Common myeloid progenitor, CD34-positive (primary cell): ENCODE measurements around the gene CLIC6.

Experiments used
- CTCF ChIA-PET: fragments of 350-600 bp; sonication (Branson Sonifier 250); formaldehyde crosslinking; loops from one replicate; lab custom pipeline; 2021; ENCODE audit warnings: antibody characterized with exemption; lab: Charles Lee
- POLR2A ChIA-PET: fragments of 350-600 bp; sonication (Branson Sonifier 250); formaldehyde crosslinking; loops from one replicate; lab custom pipeline; 2021; ENCODE audit warnings: antibody characterized with exemption; lab: Charles Lee
- DNase-seq, 3 donors: peaks; one replicate each; pipeline versions ENCODE4 v3.0.0 to v3.0.0-alpha.2; 2013
- H3K27ac ChIP-seq, 2 experiments: 1 replicate in 1 of 2; 2 replicates in 1 of 2; pipeline ENCODE4 v1.7.0; 2013; ENCODE audit warnings: inconsistent platforms in 2 of 2, low read length in 2 of 2, mild to moderate bottlenecking in 2 of 2, low read depth in 1 of 2, moderate library complexity in 1 of 2; ENCODE audit not compliant: severe bottlenecking in 2 of 2, insufficient read depth in 1 of 2, poor library complexity in 1 of 2
- H3K27me3 ChIP-seq, 5 experiments: replicated peaks in 2 of 5; 1 replicate in 3 of 5; 2 replicates in 2 of 5; pipeline versions ENCODE4 v1.6.1 to v1.7.0; 2013; ENCODE audit warnings: low read length in 4 of 5, mild to moderate bottlenecking in 2 of 5, moderate library complexity in 2 of 5, inconsistent platforms in 1 of 5; ENCODE audit not compliant: insufficient read depth in 5 of 5, control insufficient read depth in 4 of 5
- H3K36me3 ChIP-seq, 4 experiments: 1 replicate in 2 of 4; 2 replicates in 2 of 4; pipeline versions ENCODE4 v1.6.1 to v1.7.0; 2013; ENCODE audit warnings: low read length in 3 of 4, control low read depth in 1 of 4, mild to moderate bottlenecking in 1 of 4; ENCODE audit not compliant: control insufficient read depth in 4 of 4, insufficient read depth in 4 of 4
- H3K4me1 ChIP-seq, 4 experiments: 1 replicate in 3 of 4; 2 replicates in 1 of 4; pipeline versions ENCODE4 v1.6.1 to v1.7.1; 2013; ENCODE audit warnings: low read length in 3 of 4, mild to moderate bottlenecking in 3 of 4, control low read depth in 1 of 4, inconsistent platforms in 1 of 4, moderate library complexity in 1 of 4; ENCODE audit not compliant: control insufficient read depth in 4 of 4, insufficient read depth in 4 of 4; ENCODE audit errors: control extremely low read depth in 1 of 4
- H3K4me3 ChIP-seq, 7 experiments: 1 replicate in 4 of 7; 2 replicates in 3 of 7; pipeline versions ENCODE4 v1.5.1 to v1.7.0; 2013; ENCODE audit warnings: mild to moderate bottlenecking in 7 of 7, low read length in 6 of 7, moderate library complexity in 6 of 7, inconsistent platforms in 2 of 7, low read depth in 2 of 7, control low read depth in 1 of 7; ENCODE audit not compliant: insufficient read depth in 4 of 7, control insufficient read depth in 1 of 7; ENCODE audit errors: extremely low read depth in 1 of 7
- H3K9me3 ChIP-seq, 5 experiments: 1 replicate in 4 of 5; 2 replicates in 1 of 5; pipeline versions ENCODE4 v1.6.1 to v1.7.1; 2013; ENCODE audit warnings: low read length in 4 of 5, mild to moderate bottlenecking in 2 of 5, inconsistent platforms in 1 of 5, low read depth in 1 of 5, moderate library complexity in 1 of 5; ENCODE audit not compliant: control insufficient read depth in 4 of 5, insufficient read depth in 2 of 5; ENCODE audit errors: control extremely low read depth in 1 of 5
- WGBS: methylation state at CpG from one replicate; pipeline ENCODE4 v1.1.5; 2013; ENCODE audit not compliant: insufficient coverage; 5-methylcytosine and 5-hydroxymethylcytosine counted together

The CLIC6 gene

GRCh38 chr21:34688715-34689114 is 19.9 kb downstream of the CLIC6 start:
- no peaks in the 10 kb centered on the region for H3K36me3 ChIP-seq
- ChIA-PET POLR2A (interaction anchor here (0.6 kb wide), 1 partner anchor 9 kb away, joined by 3 read pairs; no protein-coding TSS in a partner anchor), CTCF (interaction anchor here (0.7 to 4.2 kb wide), 11 partner anchors 13 to 1341 kb away, joined by 3 to 23 read pairs (median 4); no protein-coding TSS in a partner anchor)
- peaks cover 0 to 2% (median 0%) of the 10 kb centered on the region in 4 experiments for H3K4me1 ChIP-seq
- no peak overlapping the region for H3K4me3 ChIP-seq
- H3K27ac ChIP-seq = no peak overlapping the region
- H3K27me3 ChIP-seq = peaks cover 0 to 7% (median 2%) of the 10 kb centered on the region in 5 experiments
- 100% methylated on average over 4 of the region's 5 CpGs for WGBS
- no peaks in the 10 kb centered on the region for H3K9me3 ChIP-seq
- no peak for DNase-seq

GRCh38 chr21:34690041-34690792 is 21.4 kb downstream of the CLIC6 start:
- Histone ChIP-seq H3K9me3 (peaks cover 0 to 3% (median 0%) of the 10 kb centered on the region in 5 experiments), H3K36me3 (no peaks in the 10 kb centered on the region), H3K27me3 (peaks cover 0 to 7% (median 2%) of the 10 kb centered on the region in 5 experiments), H3K4me3 (no peak overlapping the region), H3K27ac (no peak overlapping the region), H3K4me1 (peaks cover 0 to 2% (median 0%) of the 10 kb centered on the region in 4 experiments)
- ChIA-PET CTCF (interaction anchor here (0.6 to 3.3 kb wide), 9 partner anchors 8 to 1339 kb away, joined by 3 to 11 read pairs (median 3); no protein-coding TSS in a partner anchor), POLR2A (no interaction called here)
- 96% methylated on average over 5 of the region's 11 CpGs for WGBS
- DNase-seq = no peak

- Histone ChIP-seq H3K4me3 (no peak overlapping the region), H3K36me3 (no peaks in the 10 kb centered on the region), H3K9me3 (peaks cover 0 to 3% (median 0%) of the 10 kb centered on the region in 5 experiments), H3K27ac (no peak overlapping the region), H3K27me3 (peaks cover 0 to 7% (median 2%) of the 10 kb centered on the region in 5 experiments), H3K4me1 (peaks cover 0 to 2% (median 0%) of the 10 kb centered on the region in 4 experiments)
- POLR2A ChIA-PET = no interaction called here
- 93% methylated on average over 2 of the region's 2 CpGs for WGBS
- no peak for DNase-seq
- CTCF ChIA-PET = interaction anchor here (1.0 to 2.3 kb wide), 6 partner anchors 9 to 1149 kb away, joined by 3 to 7 read pairs (median 3); no protein-coding TSS in a partner anchor
Measured at GRCh38 chr21:34690793-34691175, 22.0 kb downstream of the CLIC6 start.

GRCh38 chr21:34691390-34692032 is 22.7 kb downstream of the CLIC6 start:
- Histone ChIP-seq H3K27ac (no peak overlapping the region), H3K27me3 (peaks cover 0 to 7% (median 2%) of the 10 kb centered on the region in 5 experiments), H3K36me3 (no peaks in the 10 kb centered on the region), H3K9me3 (peaks cover 0 to 3% (median 0%) of the 10 kb centered on the region in 5 experiments), H3K4me1 (peaks cover 0 to 2% (median 0%) of the 10 kb centered on the region in 4 experiments), H3K4me3 (no peak overlapping the region)
- ChIA-PET CTCF (interaction anchor here (0.6 to 2.3 kb wide), 10 partner anchors 15 to 1148 kb away, joined by 3 to 9 read pairs (median 4); no protein-coding TSS in a partner anchor), POLR2A (interaction anchor here (0.6 kb wide), 1 partner anchor 691 kb away, joined by 3 read pairs; no protein-coding TSS in a partner anchor)
- no peak for DNase-seq
- 100% methylated on average over 1 of the region's 5 CpGs for WGBS

GRCh38 chr21:34692458-34693020 is 23.7 kb downstream of the CLIC6 start:
- ChIA-PET POLR2A (no interaction called here), CTCF (interaction anchor here (0.6 to 2.2 kb wide), 11 partner anchors 14 to 1245 kb away, joined by 3 to 9 read pairs (median 3); no protein-coding TSS in a partner anchor)
- DNase-seq = no peak
- no peak overlapping the region for H3K27ac ChIP-seq
- peaks cover 0 to 7% (median 2%) of the 10 kb centered on the region in 5 experiments for H3K27me3 ChIP-seq
- 33% methylated on average over 1 of the region's 2 CpGs for WGBS
- H3K9me3 ChIP-seq = peaks cover 0 to 3% (median 0%) of the 10 kb centered on the region in 5 experiments
- no peak overlapping the region for H3K4me3 ChIP-seq
- no peaks in the 10 kb centered on the region for H3K36me3 ChIP-seq
- peaks cover 0 to 2% (median 0%) of the 10 kb centered on the region in 4 experiments for H3K4me1 ChIP-seq

GRCh38 chr21:34693192-34693810 is 24.5 kb downstream of the CLIC6 start:
- POLR2A ChIA-PET = no interaction called here
- 65% methylated on average over 5 of the region's 6 CpGs for WGBS

More at GRCh38 chr21:34693192-34693810, 24.5 kb downstream of the CLIC6 start:
- Histone ChIP-seq H3K4me3 (no peak overlapping the region), H3K27ac (no peak overlapping the region), H3K9me3 (peaks cover 0 to 3% (median 0%) of the 10 kb centered on the region in 5 experiments), H3K4me1 (peaks cover 0 to 2% (median 0%) of the 10 kb centered on the region in 4 experiments), H3K36me3 (no peaks in the 10 kb centered on the region), H3K27me3 (peaks cover 0 to 7% (median 1%) of the 10 kb centered on the region in 5 experiments)
- CTCF ChIA-PET = interaction anchor here (0.6 to 2.2 kb wide), 15 partner anchors 8 to 1772 kb away, joined by 3 to 9 read pairs (median 3); no protein-coding TSS in a partner anchor
- peak; percentile 72 to 84 (median 77) for DNase-seq
